HUES48 (cell line): ENCODE results near the gene CSF1R.

Experiments used
- H3K27ac ChIP-seq: one replicate; pipeline ENCODE4 v1.7.0; 2013; ENCODE audit warnings: low read depth, low read length, inconsistent platforms
- H3K27me3 ChIP-seq: 2 replicates; pipeline ENCODE4 v1.6.1; 2013; ENCODE audit warnings: mild to moderate bottlenecking, low read length; ENCODE audit not compliant: control insufficient read depth, insufficient read depth
- H3K36me3 ChIP-seq: 2 replicates; pipeline ENCODE4 v1.6.1; 2013; ENCODE audit warnings: low read length; ENCODE audit not compliant: control insufficient read depth, insufficient read depth
- H3K4me1 ChIP-seq: 2 replicates; pipeline ENCODE4 v1.6.1; 2013; ENCODE audit warnings: mild to moderate bottlenecking, low read length; ENCODE audit not compliant: control insufficient read depth, insufficient read depth
- H3K4me3 ChIP-seq: 2 replicates; pipeline ENCODE4 v1.5.1; 2013; ENCODE audit warnings: mild to moderate bottlenecking, low read depth, low read length
- H3K9ac ChIP-seq: 2 replicates; pipeline ENCODE4 v1.6.1; 2013; ENCODE audit warnings: mild to moderate bottlenecking, low read depth, low read length, moderate library complexity
- H3K9me3 ChIP-seq: 2 replicates; pipeline ENCODE4 v1.6.1; 2013; ENCODE audit warnings: low read length; ENCODE audit not compliant: control insufficient read depth, insufficient read depth

CSF1R gene

DNA sequence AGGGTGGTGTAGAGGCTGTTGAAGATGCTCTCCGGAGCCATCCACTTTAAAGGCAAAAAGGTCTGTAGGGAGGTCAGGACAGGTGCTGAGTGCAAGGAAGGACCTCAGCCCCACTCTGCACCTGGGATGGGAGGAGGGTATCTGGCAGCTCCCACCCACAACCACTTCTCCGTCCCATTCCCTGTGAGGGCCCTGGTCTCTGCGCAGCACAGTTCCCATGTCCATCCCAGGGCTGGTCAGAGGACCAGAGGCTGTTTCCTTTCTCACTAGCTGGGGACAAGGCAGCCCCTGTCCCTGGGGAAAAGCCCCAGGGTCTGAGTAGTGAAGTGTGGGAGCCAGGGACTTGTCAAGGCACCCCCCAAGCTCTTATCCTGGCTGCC lies 33.7 kb upstream of the CSF1R start:
- no peak overlapping the region for H3K9ac ChIP-seq
- H3K4me1 ChIP-seq: no peaks in the 10 kb centered on the region
- H3K27me3 ChIP-seq: no peaks in the 10 kb centered on the region
- no peak overlapping the region for H3K27ac ChIP-seq
- no peaks in the 10 kb centered on the region for H3K36me3 ChIP-seq
- no peak overlapping the region for H3K4me3 ChIP-seq
- H3K9me3 ChIP-seq: no peaks in the 10 kb centered on the region

DNA sequence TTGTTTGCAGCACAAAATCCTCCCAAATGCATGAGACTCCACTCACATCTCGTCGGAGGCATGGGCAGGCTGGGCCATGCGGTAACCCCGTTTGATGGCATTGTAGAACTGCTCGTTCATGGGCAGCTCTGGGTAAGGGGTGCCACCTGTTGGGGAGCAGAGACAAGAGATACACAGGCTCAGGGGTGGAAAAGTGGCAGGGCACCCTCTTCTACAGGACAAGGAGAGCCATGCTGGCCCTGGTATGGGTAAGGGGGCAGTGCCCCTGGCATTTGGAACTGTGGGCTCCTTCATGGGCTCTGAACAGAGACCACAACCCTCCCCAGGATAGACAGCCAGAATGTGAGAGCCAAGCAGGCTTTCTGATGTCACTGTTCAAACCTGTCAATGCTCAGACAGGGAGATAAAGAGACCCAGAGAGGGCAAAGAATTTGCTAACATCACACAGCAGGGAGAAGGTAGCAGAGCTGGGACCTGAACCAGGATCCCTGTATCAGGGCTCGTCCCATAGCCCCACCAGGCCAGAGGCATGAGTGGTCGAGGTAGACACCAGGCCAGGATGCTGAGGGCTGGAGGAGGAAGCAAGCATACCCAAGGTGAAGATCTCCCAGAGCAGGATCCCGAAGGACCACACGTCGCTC lies 33.2 kb upstream of the CSF1R start:
- Histone ChIP-seq H3K36me3 (no peaks in the 10 kb centered on the region), H3K27ac (no peak overlapping the region), H3K4me3 (no peak overlapping the region), H3K9ac (no peak overlapping the region), H3K9me3 (no peaks in the 10 kb centered on the region), H3K27me3 (no peaks in the 10 kb centered on the region), H3K4me1 (no peaks in the 10 kb centered on the region)

DNA sequence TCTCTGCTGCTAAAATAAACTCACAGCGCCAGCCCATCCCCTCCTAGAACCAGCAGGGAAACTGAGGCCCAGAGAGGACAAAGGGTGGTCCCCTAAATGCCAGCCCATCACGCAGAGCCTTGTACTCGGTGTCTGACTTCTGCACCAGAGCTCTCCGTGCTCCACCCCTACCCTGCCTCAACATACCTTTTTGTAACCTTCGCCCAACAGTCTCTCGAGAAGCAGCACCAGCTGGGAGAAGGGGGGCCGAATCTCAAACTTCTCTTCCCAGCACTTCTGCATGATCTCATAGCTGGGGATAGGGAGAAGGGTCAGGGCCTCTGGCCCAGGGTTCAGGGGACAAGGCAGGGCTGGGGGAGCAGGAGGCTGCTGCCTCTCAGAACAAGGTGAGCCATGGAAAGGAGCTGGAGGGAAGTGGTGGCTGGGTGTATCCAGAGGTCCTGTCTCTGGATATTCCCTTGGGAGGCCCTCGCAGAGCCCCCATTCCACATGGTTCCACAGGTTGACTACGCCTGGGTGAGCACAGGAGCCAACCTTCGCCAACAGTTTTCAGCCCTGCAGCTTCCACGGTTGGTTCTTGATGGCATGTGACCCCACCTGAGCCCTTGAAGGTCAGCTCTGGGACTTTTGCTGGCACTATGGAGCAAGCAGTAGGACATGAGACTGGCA lies 32.3 kb upstream of the CSF1R start:
- Histone ChIP-seq H3K36me3 (no peaks in the 10 kb centered on the region), H3K4me1 (no peaks in the 10 kb centered on the region), H3K4me3 (no peak overlapping the region)

DNA sequence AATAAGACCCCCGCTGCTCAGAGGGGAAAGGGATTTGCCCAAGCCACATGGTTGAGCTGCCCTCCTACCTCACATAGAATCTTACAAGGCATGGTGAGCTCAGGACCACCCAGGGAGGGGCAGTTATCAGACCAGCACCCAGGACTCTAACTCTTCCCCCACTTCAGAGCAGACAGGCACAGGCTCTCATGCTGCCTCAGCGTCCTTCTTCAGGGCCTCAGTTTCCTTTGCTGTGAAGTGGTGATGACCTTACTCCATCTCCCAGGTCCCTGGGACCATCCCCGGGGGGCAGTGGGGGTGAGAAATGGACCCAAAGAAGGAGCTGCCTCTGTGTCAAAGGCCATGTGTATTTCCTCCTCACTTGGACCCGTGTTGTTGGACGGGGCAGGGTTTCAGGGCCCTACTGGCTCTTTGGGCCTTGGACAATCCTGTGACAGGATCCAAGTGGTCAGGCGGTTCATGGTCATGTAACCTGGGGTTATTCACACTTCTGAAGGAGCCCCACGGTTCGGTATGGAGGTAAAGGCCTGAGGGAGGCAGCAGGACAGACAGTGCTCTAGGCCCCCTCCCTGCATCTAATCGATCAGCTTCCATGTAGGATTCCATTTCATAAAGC lies 31.7 kb upstream of the CSF1R start:
- no peak overlapping the region for H3K4me3 ChIP-seq
- H3K9me3 ChIP-seq: no peaks in the 10 kb centered on the region
- no peaks in the 10 kb centered on the region for H3K36me3 ChIP-seq
- no peak overlapping the region for H3K9ac ChIP-seq
- no peak overlapping the region for H3K27ac ChIP-seq
- no peaks in the 10 kb centered on the region; the same call in 1 of the 2 replicates for H3K4me1 ChIP-seq
- H3K27me3 ChIP-seq: no peaks in the 10 kb centered on the region

More for the DNA sequence above, 32.3 kb upstream of the CSF1R start:
- H3K9ac ChIP-seq: no peak overlapping the region
- H3K9me3 ChIP-seq: no peaks in the 10 kb centered on the region
- no peaks in the 10 kb centered on the region for H3K27me3 ChIP-seq
- no peak overlapping the region for H3K27ac ChIP-seq

DNA sequence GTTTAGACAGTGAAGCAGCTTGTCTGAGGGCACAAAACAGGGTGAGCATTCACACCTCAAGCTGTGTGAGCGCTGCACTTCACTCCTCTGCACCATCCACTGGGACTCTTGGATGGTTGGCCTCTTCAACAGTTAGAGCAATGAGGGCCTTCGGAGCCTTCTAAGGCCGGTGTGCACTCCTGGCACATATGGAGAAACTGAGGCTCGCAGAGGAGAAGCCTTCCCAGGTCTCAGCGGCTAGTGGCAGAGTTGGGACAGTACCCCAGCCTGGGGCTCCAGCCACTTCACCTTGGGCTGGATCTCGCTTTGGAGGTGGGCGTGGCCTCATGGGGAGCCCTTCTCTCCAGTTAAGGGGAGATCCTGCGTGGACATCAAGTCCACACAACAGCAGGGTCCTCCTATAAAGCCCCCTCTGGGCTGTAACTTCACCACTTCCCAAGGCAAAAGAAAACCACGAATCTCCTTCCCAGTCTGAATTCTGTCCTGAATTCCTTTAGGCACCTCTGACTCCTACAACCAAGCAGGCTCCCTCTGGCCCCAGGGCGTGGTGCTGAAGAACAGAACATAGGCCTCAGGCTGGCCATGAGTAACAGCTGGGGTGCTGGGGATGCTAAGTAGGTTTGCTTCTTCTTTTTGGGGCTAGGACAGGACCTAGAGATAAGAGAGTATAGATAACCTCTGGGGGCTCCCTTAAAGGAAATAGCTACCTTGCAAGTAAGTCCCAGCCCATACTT lies 30.5 kb upstream of the CSF1R start:
- no peaks in the 10 kb centered on the region for H3K36me3 ChIP-seq
- H3K9me3 ChIP-seq: no peaks in the 10 kb centered on the region
- no peaks in the 10 kb centered on the region for H3K27me3 ChIP-seq
- no peaks in the 10 kb centered on the region; the same call in 1 of the 2 replicates for H3K4me1 ChIP-seq
- H3K9ac ChIP-seq: no peak overlapping the region
- H3K4me3 ChIP-seq: no peak overlapping the region
- H3K27ac ChIP-seq: no peak overlapping the region

DNA sequence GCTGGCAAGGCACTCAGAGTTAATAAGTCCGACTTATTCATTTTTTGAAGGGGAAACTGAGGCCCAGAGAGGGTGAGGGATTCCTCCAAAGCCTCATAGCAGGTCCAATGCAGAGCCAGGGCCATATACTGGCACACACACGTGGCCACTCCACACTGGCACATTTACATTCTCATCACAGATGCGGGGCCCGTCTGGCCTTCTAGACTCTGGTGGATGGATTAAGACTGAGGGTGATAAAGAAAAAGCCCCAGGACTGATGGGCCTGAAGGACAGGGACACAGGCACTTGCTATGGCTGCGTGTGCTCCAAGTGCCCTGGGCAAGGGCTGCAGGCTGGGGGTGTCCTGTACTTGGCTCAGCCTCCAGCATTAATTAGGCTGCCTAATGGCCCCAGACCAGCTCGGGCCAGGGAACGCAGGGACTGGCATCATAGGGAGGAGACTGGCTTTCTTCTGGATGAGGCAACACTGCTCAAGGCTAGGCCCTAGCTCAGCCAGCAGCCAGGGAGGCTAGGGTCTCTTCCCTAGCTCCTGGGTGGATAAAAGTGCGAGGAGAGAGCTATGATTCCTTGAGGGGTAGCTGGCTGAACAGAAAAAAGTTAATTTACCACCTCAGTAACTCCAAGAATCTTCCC lies 28.5 kb upstream of the CSF1R start:
- Histone ChIP-seq H3K9ac (no peak overlapping the region), H3K4me3 (no peak overlapping the region), H3K9me3 (no peaks in the 10 kb centered on the region), H3K27ac (no peak overlapping the region), H3K4me1 (no peaks in the 10 kb centered on the region; the same call in 1 of the 2 replicates), H3K27me3 (no peaks in the 10 kb centered on the region), H3K36me3 (no peaks in the 10 kb centered on the region)

DNA sequence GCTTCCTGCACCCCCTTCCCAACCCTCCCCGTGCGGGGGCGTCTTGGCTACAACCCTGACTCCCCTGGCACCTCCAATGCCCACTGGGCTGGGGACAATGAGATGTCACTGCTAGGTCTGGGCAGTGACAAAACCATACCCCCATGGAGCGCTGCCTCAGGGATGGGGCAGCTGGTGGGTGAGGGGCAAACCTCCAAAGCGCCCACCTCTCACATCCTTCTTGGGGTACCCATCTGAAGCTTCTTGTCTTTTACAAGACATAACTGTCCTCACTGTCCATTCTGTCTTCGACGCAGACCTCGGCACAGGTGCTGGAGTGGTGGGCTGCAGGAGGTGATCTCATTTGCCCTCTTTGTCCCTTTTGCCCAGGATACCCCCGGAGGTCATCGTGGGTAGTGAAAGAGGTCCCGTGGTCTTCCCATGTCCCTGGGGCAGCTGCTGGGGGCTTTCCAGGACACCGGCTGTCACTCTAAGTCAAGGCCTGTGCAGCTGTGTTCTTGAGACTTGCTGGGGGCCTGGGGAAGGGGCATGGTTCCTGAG lies 27.8 kb upstream of the CSF1R start:
- Histone ChIP-seq H3K9me3 (no peaks in the 10 kb centered on the region), H3K27ac (no peak overlapping the region), H3K27me3 (no peaks in the 10 kb centered on the region), H3K9ac (no peak overlapping the region), H3K4me3 (no peak overlapping the region), H3K36me3 (no peaks in the 10 kb centered on the region), H3K4me1 (no peaks in the 10 kb centered on the region; the same call in 1 of the 2 replicates)

DNA sequence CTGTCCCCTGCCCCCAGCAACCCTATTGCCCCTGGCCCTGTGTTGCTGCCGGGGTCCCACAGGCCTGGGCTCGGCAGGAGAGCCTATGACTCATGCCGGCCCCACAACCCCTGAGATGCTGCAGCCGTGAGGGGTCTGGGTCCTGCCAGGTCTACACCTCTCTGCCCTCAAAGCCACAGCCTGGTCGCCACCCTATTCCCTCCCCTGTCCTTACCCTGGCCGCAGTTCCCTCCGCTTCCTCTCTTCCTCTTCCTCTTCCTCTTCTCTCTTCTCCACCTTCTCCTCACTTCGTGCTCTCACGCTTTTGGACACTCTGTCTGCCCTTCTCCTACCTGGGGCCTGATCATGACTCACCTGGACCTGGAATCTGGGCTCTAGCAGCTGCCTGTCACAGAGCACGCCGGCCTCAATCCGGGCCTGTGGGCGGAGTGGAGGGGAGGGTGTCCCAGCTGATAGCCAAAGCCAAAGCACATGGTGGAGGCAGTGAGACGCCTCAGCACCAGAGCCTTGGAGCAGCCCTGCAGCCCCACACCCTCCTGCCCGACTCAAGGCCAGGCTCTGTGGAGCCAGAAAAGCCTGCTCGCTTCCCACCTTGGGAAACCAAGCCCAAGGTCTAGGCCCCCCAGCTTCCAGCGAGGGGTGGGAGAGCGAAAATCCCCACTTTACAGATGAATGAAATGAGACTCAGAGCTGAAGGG lies 26.8 kb upstream of the CSF1R start:
- no peaks in the 10 kb centered on the region for H3K27me3 ChIP-seq
- no peaks in the 10 kb centered on the region; the same call in 1 of the 2 replicates for H3K4me1 ChIP-seq
- no peak overlapping the region for H3K4me3 ChIP-seq
- H3K9me3 ChIP-seq: no peaks in the 10 kb centered on the region
- no peak overlapping the region for H3K9ac ChIP-seq
- peak overlapping the region; percentile 50 for H3K27ac ChIP-seq
- no peaks in the 10 kb centered on the region for H3K36me3 ChIP-seq

DNA sequence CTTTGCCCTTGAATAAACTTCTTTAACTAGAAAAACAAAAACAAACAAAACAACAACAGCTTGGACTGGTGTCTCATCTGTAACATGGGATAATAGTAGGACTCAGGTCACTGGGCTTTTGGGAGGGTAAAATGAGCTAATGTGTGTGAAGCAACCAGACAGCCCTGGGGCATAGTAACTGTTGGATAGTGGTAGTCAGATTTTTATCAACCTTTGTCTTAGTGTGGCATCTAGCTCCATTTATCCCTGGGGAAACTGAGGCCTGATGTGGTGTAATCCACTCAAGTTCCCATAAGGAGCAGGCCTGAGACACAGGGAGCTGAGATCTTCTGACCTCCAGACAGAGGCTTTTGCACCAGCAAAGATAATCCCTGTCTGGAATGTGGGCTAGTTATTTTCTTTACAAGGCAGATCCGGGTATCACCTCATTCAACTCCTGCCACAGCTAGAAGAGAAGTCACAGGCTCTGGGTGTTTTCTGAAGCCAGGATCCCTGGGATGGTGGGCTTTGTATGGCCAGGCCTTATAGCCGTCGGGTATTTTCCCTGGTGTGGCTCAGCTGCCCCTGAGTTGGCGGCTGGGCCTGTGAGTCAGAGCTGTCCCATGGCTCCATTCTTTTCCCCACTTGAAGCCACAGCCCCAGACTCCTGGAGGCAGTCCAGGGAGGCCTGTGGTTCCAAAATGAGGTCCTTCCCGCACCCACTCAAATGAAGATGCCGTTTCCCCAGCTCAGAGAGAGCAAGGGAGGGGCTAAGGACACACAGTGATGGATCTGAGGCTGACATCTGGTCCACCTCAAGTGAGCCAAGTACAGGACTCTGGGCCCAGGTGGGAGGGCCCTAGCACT lies 26.1 kb upstream of the CSF1R start:
- Histone ChIP-seq H3K36me3 (no peaks in the 10 kb centered on the region), H3K9me3 (no peaks in the 10 kb centered on the region), H3K4me3 (no peak overlapping the region), H3K27ac (peak overlapping the region; percentile 50), H3K4me1 (no peaks in the 10 kb centered on the region; the same call in 1 of the 2 replicates), H3K27me3 (no peaks in the 10 kb centered on the region), H3K9ac (no peak overlapping the region)
